NOMO-1 treated with DMSO at 0.1 percent for 48 hours (cell line): ENCODE data around the gene GRK6.

ENCODE experiments used
- DNase-seq: peaks from one replicate; lab custom pipeline; 2025; ENCODE audit not compliant: unreplicated experiment; lab: John Stamatoyannopoulos, UW

Gene GRK6

DNA sequence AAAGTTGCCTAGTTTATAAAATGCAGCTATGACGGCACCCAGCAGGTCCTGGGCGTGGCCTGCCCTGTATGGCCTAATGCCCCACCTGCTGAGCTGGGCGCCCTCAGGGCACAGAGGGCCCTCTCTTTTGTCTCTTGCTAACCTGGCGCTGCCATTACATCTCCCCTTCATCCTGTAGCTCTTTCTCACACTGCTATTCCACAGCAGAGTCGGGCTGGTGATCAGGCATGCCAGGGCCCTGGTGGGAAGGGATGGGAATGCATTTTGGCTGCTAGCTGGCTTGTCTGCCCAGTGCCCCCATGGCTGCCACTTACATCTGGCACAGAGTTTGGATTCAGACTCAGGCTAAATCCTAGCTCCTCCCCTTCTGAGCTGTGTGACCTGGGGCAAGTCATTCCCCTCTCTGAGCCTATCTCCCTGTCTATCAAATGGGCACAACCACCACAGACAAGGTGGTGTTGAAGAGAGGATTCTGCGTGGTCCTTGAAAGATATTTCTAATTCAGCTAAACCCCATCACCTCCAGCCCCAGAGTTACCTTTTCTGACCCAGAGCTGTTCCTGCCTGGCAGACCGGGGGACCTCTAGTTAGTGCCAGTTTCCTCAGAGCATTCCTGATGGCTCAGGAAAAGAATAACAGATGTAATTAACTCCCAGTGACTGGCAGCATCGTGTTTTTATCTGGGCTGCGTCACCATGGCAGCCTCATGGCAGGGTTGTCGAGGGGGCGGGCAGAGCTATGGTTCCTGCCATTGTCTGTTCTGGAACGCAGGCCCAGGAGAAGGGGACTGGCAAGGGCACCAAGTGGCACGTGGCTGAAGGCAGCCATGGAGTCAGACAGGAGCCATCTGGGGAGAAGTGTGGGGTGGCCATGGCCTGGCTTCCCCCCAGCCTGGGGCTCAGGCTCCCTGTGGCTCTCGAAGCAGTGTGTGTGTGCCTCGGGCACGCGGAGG lies 26.5 kb downstream of the GRK6 start:
- no peak for DNase-seq

DNA sequence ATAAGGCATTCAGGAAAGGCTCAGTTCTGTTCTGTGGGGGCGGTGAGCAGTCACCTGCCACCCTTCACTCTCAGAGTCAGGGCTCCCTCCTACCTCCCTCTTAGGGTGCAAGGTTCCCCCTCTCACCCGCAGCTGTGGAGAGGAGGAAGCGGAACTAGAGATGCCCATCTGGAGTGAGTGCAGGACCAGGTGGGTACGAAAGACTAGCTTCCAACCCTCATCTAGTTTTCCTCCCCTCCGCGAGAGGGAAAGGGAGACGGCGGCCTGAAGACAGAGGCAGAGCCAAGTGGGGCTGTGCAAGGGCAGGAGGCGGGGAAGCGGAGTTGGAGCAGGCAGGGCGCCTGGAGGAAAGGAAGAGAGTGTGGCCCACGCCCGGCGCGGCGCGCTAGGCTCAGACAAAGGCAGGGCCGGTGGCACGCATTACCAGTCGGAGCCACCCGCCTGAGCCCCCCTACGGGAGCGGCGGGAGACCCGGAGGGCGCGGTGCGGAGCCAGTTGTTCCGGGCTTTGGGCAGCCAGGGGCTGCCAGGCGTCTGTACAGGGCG lies 27.4 kb downstream of the GRK6 start:
- no peak for DNase-seq

DNA sequence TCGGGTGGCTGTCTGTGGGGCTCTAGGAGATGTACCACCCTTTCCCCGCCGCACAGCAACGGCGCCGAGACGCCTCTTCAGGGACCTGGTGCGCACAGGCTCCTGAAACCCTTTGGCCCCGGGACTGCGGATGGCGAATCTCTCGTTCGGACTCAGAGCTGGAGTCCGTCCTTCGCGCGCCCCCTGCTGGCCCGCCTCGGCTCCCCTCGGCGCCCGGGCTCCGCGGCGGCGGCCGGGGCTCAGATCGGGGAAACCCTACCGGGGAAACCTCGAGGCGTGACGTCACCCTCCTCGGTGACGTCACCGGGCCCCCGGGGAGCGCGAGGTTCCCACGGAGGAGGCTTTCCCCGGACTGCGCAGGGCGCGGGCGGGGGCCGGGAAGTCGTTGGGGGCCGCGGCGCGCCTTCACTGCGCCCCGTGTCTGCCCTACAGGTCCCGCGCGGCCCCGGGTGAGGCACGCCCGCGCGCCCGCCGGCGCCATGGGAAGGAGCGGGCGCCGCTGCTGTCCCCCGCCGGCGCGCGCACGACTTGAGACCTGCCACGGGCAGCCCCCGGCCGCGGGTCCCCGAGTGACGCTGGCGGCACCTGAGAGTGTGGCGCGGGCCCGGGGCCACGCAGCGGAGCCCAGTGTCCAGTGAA lies 28.0 kb downstream of the GRK6 start:
- peak; percentile 88 for DNase-seq

DNA sequence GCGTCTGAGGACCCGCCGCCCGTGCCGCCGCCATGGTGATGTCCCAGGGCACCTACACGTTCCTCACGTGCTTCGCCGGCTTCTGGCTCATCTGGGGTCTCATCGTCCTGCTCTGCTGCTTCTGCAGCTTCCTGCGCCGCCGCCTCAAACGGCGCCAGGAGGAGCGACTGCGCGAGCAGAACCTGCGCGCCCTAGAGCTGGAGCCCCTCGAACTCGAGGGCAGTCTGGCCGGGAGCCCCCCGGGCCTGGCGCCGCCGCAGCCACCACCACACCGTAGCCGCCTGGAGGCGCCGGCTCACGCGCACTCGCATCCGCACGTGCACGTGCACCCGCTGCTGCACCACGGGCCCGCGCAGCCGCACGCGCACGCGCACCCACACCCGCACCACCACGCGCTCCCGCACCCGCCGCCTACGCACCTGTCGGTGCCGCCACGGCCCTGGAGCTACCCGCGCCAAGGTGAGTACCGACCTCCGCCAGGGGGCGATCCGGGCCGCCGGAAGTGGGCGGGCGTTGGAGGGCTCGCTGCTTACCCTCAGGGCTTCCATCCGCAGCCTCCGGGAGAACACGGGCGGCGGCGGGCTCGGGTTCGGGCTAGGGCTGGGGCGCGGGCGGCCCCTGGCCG lies 28.7 kb downstream of the GRK6 start:
- peak; percentile 44 for DNase-seq

DNA sequence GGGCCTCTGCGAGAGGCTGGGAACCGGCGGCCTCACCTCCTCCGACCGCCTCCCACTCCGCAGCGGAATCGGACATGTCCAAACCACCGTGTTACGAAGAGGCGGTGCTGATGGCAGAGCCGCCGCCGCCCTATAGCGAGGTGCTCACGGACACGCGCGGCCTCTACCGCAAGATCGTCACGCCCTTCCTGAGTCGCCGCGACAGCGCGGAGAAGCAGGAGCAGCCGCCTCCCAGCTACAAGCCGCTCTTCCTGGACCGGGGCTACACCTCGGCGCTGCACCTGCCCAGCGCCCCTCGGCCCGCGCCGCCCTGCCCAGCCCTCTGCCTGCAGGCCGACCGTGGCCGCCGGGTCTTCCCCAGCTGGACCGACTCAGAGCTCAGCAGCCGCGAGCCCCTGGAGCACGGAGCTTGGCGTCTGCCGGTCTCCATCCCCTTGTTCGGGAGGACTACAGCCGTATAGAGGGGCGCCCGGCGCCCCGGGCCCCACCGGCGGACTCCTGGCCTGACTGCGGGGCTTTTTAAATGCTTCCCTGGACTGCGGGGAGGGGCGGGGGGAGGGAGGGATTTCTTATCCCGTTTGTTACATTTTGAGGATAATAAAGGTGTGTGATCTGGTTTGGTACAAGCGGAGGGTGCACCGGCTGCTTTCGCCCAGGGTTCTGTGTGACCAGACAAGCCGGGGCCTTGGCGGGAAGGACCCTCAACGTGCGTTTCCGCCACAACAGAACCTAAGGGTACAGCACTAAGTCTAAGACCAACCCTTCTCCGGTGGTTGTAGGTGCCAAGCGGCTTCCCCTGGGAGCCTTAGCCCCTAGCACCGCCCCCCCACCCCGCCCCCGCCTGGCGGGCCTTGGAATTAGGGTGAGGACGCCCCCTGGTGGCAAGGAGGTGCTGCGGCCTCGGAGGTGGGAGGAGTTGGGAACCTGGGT lies 29.4 kb downstream of the GRK6 start:
- DNase-seq = peak; percentile 82

DNA sequence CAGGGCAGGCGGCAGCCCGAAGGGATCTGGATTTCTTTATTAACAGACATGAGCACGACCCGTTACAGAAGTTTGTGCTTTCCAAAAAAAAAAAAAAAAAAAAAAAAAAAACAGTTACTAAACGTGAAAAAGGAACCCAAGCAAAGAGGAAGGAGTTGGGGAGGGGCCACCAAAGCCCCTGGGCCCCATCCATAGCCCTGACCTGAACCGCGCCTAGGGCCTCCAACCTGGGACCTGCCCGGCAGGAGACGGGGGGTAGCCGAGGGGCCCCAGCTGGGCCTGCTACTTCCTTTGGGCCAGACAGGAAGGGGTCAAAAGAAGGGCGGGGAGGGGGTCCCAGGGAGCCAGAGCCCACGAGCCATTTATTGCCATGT lies 30.1 kb downstream of the GRK6 start:
- DNase-seq = no peak

DNA sequence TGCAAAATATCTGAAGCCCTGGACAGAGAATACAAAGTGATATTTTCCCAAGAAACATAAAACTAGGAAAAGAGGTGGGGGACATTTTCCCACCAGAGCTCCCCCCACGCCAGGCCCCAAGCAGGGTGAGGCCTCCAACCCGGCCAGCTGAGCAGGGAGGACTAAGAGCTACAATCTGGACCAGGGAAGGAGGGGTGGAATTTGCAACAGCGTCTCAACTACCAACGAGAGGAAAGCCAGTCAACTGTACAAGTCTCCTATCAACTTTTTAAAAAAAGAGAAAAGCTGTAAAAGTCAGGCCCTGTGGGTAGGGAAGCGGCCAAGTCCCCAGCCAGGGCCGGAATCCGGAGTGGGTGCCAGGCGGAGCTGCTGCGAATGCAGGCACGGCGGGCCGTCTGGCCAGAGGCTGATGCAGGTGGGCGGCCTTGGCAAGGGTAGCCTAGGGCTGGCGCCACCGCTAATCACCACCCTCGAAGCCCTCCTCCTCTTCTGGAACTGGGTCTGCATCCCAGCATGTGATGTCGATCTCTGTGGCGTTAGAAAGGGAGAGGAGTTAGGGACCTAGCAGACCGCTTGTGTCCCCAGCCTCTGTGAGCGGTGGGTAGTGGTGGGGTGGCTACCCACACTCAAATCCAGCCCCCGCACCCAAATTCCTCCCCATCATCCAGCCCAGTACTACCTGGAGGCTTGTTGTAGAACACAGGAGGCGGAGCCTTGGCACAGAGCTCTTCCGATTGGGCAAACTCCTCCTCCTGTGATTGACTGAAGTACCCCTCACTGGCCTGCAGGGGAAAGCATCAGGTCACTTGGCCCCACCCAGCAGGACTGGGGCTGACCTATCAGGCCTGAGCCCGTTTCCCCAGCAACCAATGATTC lies 30.7 kb downstream of the GRK6 start:
- DNase-seq = peak; percentile 94

DNA sequence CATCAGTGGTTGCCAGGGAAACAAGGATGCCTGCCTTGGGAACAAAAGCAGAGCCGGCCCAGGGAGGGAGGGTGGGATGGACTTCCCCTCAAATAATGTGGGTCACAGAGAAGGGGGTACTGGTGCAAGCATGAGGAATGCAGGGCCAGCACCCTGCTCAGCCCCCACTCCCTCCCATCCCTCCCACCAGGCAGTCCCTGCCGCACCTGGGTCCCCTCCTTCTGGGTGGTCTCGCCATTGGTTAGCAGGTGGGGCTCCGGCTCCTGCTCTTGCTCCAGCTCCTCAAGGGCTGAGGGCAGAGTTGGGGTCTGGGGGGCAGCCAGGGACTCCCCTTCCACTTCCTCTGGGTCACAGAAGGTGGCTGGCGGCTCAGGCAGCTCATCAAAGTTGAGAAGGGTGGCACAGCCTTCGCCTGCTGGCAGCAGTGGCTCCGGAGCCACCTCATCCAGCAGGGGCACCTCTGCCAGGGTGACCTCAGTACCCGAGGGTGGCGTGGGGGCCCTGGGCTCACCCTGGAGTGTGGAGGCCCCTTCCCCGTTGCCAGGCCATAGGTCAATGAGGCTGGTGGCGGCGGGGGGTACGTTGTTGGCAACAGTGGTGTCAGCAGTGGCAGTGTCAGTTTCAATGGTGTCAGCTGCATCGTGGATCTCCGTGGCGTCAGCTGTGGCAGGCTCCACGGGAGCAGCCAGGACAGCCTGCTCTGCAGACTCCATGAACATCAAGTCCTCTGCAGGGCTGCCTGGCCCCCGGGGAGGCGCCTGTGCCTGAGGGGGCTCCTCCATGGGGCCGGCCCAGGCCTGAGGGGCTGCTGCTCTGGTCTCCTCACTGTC lies 31.6 kb downstream of the GRK6 start:
- DNase-seq = no peak

DNA sequence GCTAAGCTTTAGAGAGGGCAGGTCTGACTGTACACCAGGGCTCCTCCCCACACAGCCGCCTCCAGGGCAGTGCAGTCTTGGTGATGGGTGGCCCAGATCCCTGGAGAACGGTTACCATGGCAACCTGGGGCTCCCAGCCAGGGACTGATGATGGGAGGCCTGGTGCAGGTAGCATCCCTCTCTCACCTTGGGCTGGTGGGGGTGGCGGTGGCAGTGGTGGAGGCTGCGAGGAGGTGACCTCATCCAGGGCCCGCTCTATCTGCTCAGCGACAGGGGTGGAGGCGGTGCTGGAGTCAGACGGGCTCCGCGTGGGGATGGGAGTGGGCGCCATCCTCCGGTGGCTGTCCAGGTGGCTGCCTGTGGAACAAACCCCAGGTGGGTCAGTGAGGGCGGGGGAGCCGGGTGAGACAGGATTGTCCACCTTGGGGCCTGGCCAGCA lies 32.5 kb downstream of the GRK6 start:
- DNase-seq = no peak

DNA sequence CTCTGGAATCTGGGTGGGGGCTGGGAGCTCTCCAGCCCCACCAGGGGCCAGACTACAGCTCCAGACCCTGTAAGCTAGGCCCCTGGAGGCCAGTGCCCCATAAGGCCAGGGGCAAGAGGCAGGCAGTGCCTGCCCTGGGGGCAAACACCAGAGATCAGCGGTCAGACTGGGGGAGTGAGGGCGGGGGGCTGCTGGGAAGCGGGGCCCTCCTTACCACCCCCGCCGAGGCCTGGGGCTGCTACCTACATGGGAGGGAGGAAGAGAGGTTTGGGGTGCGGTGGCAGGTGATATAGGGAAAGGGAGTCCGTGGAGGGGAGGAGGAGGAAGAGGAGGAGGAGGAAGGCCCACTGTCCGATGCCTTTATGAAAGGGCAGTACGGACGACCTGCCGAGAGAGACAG lies 32.9 kb downstream of the GRK6 start:
- no peak for DNase-seq

DNA sequence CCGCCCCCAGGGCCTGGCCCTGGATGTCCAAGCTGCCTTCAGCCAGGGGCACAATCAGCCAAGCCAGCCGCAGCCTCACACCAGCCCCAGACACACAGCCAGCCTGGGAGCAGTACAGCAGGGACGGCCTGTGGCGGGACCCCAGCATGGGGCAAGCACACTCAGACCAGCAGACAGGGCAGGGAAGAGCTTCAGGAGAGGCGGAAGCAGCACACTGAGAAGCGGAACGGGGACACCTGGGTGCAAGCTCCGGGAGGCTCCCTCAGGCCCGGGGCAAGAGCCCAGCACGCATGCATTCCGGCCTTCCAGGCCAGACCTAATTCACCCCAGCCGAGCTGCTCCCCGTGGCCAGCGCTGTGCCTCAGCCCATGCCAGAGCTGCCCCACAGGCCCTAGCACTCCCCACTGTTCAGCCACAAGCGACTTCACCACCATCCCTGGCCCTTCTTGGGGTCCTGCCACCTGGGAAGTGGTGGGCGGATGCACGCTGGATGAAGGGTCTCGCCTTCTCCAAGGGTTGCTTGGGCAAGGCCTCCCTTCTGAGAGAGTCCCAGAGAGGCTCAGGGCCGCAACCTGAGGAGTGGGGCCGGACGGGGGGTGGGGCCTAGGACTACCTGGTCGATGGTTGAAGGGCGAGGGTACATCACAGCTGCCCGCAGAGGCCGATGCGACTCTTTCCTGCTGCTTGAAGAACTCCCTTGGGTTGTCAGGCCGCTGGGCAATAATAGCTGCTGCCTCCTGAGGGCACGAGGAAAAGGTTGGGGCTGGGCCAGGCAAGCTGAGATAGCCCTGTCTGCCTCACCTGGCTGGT lies 33.5 kb downstream of the GRK6 start:
- no peak for DNase-seq

DNA sequence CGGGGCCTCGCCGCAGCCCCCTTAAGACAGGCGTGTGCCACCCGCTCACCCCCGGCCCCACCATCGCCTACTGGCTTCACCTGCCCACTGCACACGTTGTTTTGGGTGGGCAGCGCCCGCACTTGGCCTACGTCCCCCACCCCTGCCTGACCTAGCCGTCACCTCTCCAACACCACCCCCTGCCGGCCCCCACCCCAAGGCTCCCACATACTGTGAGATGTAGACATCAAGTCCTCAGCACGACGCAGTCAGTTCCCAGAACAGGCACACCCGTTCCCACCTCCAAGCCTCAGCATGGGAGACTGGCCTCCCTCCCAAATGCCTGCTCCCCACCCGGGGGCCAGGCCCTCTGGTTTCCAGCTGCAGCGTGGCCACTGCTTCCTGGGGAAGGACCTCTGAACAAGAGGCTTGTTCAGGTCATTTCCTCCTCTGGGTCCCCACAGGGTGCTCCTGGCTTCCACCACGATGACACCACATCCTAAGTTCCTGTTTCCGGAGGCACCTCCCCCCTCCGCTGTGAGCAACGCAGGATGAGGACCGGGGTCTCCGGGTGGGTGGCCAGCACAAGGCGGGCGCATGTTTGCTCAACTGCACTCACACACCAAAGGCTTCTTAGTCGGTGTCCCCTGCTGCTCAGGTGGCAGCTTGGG lies 35.7 kb downstream of the GRK6 start:
- peak; percentile 45 for DNase-seq

DNA sequence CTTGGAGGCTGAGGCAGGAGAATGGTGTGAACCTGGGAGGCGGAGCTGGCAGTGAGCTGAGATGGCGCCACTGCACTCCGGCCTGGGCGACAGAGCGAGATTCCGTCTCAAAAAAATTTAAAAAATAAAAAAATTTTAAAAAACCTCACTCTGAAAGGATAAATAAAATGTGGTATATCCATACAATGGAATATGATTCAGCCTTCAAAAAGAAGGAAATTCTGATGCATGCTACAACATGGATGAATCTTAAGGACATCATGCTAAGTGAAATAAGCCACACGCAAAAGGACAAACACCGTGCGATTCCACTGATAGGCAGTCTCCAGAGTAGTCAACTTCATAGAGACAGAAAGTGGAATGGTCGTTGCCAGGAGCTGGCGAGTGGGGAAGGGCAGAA lies 38.6 kb downstream of the GRK6 start:
- DNase-seq = no peak

DNA sequence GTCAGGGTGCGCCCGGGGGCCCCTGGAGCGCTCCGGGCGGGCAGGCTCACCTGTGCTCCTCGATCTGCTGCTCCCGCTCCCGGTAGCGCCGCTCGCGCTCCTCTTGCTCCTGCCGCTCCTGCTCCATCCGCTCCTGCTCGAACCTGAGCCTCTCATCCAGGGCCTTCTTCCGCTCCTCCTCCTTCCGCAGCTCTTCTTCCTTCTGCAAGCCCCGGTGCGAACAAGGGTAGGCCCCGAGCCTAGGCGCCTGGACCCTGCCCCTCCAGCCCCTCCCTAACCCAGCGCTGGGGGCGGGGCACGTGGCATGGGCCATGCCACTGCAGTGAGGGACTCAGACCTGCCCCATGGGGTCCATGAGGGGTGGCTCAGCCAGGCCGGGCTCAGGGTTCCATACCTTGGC lies 40.4 kb downstream of the GRK6 start:
- DNase-seq = no peak

DNA sequence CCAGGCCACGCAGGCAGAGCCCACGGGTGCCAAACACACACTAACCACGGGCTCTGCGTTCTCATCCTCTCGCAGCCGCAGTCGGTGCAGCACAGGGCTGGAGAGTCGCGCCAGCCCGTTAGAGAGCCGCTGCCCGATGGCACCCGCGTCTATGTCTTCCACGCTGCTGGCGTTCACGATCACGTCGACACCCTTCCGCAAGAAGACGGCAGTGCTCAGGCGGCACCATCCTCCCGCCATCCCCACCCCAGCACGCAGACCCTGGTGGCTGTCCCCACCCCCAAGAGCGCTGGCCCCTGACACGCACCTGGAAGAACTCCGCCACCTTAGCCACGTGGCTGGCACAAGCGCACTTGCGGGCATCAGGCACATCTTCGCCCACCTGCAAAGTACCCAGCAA lies 41.0 kb downstream of the GRK6 start:
- DNase-seq = no peak

DNA sequence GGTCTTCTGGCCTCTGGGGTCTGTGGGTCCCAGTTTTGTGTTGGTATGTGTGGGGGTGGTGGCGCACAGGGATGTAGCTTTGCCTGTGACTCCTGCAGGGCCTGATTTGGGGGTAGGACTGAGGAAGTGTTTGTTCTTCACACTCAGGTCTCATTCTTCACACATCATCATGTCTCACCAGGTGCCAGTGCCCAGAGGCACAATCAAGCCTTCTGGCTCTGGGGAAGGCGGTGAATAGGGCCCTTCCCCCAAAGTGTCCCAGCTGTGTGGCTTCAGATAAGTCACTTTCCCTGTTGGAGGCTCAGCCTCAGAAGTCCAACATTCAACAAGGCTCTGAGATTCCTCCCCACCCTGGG lies 41.8 kb downstream of the GRK6 start:
- no peak for DNase-seq
